Right lobe of liver (tissue), 6 donors: ENCODE measurements around the gene FARS2. TPM values are rescaled to one million over a fixed set of nuclear protein-coding genes. Genes with fewer than 3 reads are reported as not detected.

Experiments
- ATAC-seq, 4 donors: fragments of 200-7000 bp; cut with Tn5 transposase; one replicate each; pipeline ENCODE4 v1.9.1; 2020; ENCODE audit warnings: mild to moderate bottlenecking in 4 of 4, moderate library complexity in 4 of 4
- DNase-seq, 3 donors: peaks; one replicate each; pipeline ENCODE4 v3.0.0-alpha.2; 2020
- H3K27ac ChIP-seq, 3 donors: fragments of 200-600 bp; one replicate each; pipeline ENCODE4 v1.8.0; 2022
- H3K27me3 ChIP-seq, 2 donors: fragments of 200-600 bp; one replicate each; pipeline ENCODE4 v1.8.0; 2022
- H3K36me3 ChIP-seq, 4 donors: fragments of 200-600 bp; sonication (generic) in 1 of 4; one replicate each; pipeline versions ENCODE4 v1.5.1 to v1.8.0; 2017 to 2022; ENCODE audit warnings: control low read depth in 1 of 4
- H3K4me1 ChIP-seq, 4 donors: fragments of 200-600 bp; sonication (generic) in 1 of 4; one replicate each; pipeline versions ENCODE4 v1.5.1 to v1.8.0; 2017 to 2022; ENCODE audit warnings: control low read depth in 1 of 4
- H3K4me3 ChIP-seq, 3 donors: fragments of 200-600 bp; one replicate each; pipeline ENCODE4 v1.8.0; 2022
- H3K9me3 ChIP-seq, 4 donors: fragments of 200-600 bp; sonication (generic) in 1 of 4; one replicate each; pipeline versions ENCODE4 v1.5.1 to v1.8.0; 2017 to 2022; ENCODE audit warnings: control low read depth in 1 of 4
- POLR2A ChIP-seq: fragments of 450-650 bp; IDR thresholded peaks from one replicate; pipeline ENCODE4 v1.6.1; 2017; ENCODE audit warnings: antibody characterized with exemption, mild to moderate bottlenecking
- WGBS: methylation state at CpG from one replicate; pipeline ENCODE4 v1.1.6; 2018; ENCODE audit warnings: low coverage, low lambda C conversion rate; ENCODE audit not compliant: insufficient coverage; ENCODE audit errors: missing lambda C conversion rate; 5-methylcytosine and 5-hydroxymethylcytosine counted together
- intact Hi-C, 2 donors: fragments of 100-400 bp; cut with DNase I; formaldehyde crosslinking; loops; one replicate each; pipeline versions ENCODE4 v1.11.2 to v1.14.1; 2022
- total RNA-seq, 6 experiments: library from RNA; depleted of rRNA in 2 of 6; stranded (reverse); fragments of >200 nt in 2 of 6; fragmentation: NEBNext Ultra II Directional in 3 of 6; extraction: Animal tissue kit (Norgen Biotek cat#: 25700) in 3 of 6; gene quantifications; one replicate each; pipeline versions ENCODE4 v1.1.0 to v1.2.4, GENCODE V29; 2016 to 2023
- TF ChIP-seq, protein P1 (sequence below), 4 donors: fragments of 200-600 bp in 3 of 4; fragments of 450-650 bp in 1 of 4; IDR thresholded peaks; one replicate each; pipeline versions ENCODE4 v1.5.1 to v1.8.0; 2016 to 2022; ENCODE audit warnings: antibody characterized with exemption in 4 of 4, mild to moderate bottlenecking in 2 of 4
- donor health status: DM: no; HTN: yes; CAD: no.
- donor health status: DM: no; HTN: no; CAD: no.
- donor health status: DM: no; HTN: no; CAD: no.
- donor health status: DM: no; HTN: yes; CAD: no.
- donor health status: DM: no; HTN: yes; CAD: no.

Gene FARS2
- total RNA-seq, 6 experiments from 2014 or later: 7.2 to 12.9 (median 11.7) TPM

DNA sequence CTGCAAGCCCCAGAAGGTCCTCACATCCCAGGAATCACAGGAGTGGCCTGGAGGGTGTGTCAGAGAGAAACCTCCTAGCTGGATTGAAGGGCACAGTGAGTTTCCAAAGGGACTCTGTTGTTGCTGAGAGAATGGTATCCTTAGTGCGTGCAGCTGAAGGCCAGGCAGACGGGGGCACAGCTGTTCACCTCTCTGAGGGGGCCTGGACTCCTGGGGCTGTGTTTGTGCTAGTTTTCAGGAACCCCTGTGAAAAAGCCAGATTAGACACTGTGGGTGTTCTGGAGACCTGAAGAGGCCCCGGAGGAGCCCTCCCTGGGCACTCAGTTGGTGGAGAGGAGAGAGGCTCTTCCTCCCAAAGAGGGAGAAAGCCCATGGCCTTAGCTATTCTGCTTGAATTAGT, 223.4 kb downstream of the FARS2 start:
- Histone ChIP-seq H3K4me1 (no peaks in the 10 kb centered on the region), H3K4me3 (no peak overlapping the region), H3K27me3 (no peaks in the 10 kb centered on the region), H3K36me3 (peaks cover 0 to 4% (median 2%) of the 10 kb centered on the region in 4 donors), H3K27ac (no peak overlapping the region), H3K9me3 (no peaks in the 10 kb centered on the region)
- DNase-seq (no peak), ATAC-seq (no peak)
- intact Hi-C loops: no loop called here
- TF ChIP-seq POLR2A: no peak
- TF ChIP-seq, protein P1, sequence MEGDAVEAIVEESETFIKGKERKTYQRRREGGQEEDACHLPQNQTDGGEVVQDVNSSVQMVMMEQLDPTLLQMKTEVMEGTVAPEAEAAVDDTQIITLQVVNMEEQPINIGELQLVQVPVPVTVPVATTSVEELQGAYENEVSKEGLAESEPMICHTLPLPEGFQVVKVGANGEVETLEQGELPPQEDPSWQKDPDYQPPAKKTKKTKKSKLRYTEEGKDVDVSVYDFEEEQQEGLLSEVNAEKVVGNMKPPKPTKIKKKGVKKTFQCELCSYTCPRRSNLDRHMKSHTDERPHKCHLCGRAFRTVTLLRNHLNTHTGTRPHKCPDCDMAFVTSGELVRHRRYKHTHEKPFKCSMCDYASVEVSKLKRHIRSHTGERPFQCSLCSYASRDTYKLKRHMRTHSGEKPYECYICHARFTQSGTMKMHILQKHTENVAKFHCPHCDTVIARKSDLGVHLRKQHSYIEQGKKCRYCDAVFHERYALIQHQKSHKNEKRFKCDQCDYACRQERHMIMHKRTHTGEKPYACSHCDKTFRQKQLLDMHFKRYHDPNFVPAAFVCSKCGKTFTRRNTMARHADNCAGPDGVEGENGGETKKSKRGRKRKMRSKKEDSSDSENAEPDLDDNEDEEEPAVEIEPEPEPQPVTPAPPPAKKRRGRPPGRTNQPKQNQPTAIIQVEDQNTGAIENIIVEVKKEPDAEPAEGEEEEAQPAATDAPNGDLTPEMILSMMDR (IDR thresholded peaks at IDR 0.05): no peak
- WGBS: no CpG with 5 or more reads among the region's 3 CpGs

DNA sequence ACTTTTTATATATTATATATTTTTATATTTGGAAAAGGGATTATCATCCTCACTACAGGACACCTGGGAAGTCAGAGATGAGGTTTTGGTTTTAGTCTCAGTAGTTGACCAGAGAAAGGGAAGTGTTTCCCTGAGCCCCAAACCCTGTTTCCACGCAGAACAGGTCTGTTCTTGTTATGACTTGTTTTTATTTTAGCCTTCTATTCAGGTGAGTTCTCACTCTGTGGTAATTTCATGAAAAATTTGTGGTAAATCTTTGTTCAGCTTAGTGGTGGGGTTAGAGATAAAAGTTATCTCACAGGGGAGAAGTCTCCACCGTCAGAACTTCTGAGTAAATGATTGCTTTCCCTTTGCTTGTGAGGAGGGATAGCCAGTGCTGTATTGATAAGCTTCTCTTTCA, 224.9 kb downstream of the FARS2 start:
- DNase-seq: no peak
- ATAC-seq: no peak
- H3K9me3 ChIP-seq: no peaks in the 10 kb centered on the region
- no peaks in the 10 kb centered on the region for H3K4me1 ChIP-seq
- H3K4me3 ChIP-seq: no peak overlapping the region
- intact Hi-C loops: no loop called here
- TF ChIP-seq, protein P1 (IDR thresholded peaks at IDR 0.05): no peak
- TF ChIP-seq POLR2A: no peak
- no peaks in the 10 kb centered on the region for H3K27me3 ChIP-seq
- peaks cover 0 to 4% (median 2%) of the 10 kb centered on the region in 4 donors for H3K36me3 ChIP-seq
- WGBS: 70% methylated on average over 2 of the region's 2 CpGs
- H3K27ac ChIP-seq: no peak overlapping the region

DNA sequence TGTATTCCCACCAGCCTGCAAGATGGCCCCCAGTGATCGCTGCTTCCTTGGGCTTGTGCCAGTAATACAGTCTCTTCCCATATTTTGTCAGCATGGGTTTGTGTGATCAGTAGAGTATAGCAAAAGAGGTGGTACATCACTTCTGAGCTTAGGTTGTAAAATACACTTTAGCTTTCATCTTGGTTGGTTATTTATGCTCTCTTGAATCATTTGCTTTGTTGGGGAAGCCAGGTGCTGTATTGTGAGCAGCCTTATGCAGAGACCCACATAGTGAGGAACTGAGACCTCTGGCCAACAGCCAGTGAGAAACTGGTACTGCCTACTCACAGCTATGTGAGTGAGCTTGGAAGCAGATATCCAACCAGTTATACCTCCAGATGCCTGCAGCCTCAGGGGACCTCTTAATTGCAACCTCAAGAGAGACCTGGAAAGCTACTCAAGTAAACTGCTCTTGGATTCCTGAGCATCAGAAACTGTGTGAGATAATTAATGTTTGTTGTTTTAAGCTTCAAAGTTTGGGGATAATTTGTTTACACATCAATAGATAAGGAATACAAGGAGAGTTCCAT, 229.3 kb downstream of the FARS2 start:
- Histone ChIP-seq H3K36me3 (peaks cover 0 to 4% (median 2%) of the 10 kb centered on the region in 4 donors), H3K27ac (no peak overlapping the region), H3K4me1 (no peaks in the 10 kb centered on the region), H3K4me3 (no peak overlapping the region), H3K9me3 (no peaks in the 10 kb centered on the region), H3K27me3 (no peaks in the 10 kb centered on the region)
- intact Hi-C loops: no loop called here
- no peak for TF ChIP-seq POLR2A
- TF ChIP-seq, protein P1 (IDR thresholded peaks at IDR 0.05): no peak
- ATAC-seq (no peak), DNase-seq (no peak)
- 90% methylated on average over 1 of the region's 1 CpG for WGBS

DNA sequence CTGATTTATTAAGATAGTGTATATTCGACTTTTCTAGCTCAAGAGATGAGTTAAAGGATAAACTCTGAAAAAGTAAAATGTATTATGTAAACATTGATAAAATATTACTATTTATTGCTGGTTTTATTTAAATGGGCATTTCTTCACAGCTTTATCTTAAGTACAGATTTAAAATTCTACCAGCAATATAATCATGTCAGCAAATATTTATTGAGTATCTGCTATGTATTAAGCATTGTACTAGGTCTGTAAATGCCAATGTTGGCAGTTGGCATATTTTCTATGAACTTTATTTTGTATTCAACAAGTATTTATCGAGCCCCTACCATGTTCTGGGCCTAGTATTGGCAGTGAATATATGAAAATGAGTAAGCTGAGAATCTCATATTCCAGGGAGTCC, 231.0 kb downstream of the FARS2 start:
- Histone ChIP-seq H3K4me3 (no peak overlapping the region), H3K36me3 (peaks cover 0 to 3% (median under 1%) of the 10 kb centered on the region in 4 donors), H3K27me3 (no peaks in the 10 kb centered on the region), H3K9me3 (no peaks in the 10 kb centered on the region), H3K4me1 (no peaks in the 10 kb centered on the region), H3K27ac (no peak overlapping the region)
- intact Hi-C loops: no loop called here
- WGBS: 91% methylated on average over 2 of the region's 2 CpGs
- TF ChIP-seq, protein P1 (IDR thresholded peaks at IDR 0.05): no peak
- TF ChIP-seq POLR2A: no peak
- ATAC-seq: no peak
- DNase-seq: no peak

DNA sequence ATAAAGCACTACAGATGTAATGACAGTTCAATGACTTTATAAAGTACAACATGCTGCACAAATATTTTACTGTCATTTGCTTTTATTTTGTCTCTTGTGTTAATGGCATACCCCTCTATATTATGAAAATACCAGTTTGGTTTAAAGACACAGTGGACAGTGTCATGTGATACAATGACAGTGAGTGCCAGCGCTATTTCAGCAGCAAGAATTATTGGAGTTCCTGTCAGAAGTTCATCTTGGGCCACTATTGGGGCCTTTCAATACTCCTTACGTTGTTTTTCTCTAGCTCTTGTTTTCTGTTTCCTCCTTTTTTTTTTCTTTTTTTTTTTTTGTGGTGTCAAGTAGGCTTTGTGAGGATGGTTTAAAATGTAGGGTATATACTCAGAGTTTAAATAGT, 232.5 kb downstream of the FARS2 start:
- intact Hi-C loops: no loop called here
- ATAC-seq: no peak
- no peak overlapping the region for H3K4me3 ChIP-seq
- no peak for DNase-seq
- no peaks in the 10 kb centered on the region for H3K9me3 ChIP-seq
- no peaks in the 10 kb centered on the region for H3K4me1 ChIP-seq
- no peak overlapping the region for H3K27ac ChIP-seq
- H3K27me3 ChIP-seq: no peaks in the 10 kb centered on the region
- no peak for TF ChIP-seq POLR2A
- TF ChIP-seq, protein P1 (IDR thresholded peaks at IDR 0.05): no peak
- no peaks in the 10 kb centered on the region for H3K36me3 ChIP-seq
- 90% methylated on average over 2 of the region's 2 CpGs for WGBS
